GM19240 (cell line): Measurements from ENCODE around the gene CHCHD6.

Experiments
- DNase-seq: peaks from one replicate; pipeline ENCODE4 v3.0.0; 2011; ENCODE audit warnings: low spot score; ENCODE audit not compliant: insufficient read length

The CHCHD6 gene

DNA sequence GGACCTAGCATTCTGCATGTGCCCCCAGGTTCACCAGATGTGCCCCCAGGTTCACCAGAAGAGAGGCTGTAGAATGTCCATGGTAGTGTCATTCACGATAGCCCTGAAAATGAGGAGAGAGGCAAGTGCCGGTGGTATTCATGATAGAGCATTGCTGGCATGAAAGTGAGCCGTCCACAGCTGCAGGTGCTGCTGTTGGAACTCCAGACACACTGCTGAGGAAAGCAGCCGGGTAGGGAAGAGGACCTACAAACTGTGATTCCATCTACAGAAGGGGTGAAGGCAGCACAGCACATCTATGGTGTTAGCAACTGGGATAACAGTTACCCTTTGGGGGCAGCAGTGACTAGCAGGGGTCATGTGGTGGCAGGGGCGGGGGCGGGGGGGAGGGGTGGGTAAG, 153.9 kb downstream of the CHCHD6 start:
- DNase-seq = no peak

DNA sequence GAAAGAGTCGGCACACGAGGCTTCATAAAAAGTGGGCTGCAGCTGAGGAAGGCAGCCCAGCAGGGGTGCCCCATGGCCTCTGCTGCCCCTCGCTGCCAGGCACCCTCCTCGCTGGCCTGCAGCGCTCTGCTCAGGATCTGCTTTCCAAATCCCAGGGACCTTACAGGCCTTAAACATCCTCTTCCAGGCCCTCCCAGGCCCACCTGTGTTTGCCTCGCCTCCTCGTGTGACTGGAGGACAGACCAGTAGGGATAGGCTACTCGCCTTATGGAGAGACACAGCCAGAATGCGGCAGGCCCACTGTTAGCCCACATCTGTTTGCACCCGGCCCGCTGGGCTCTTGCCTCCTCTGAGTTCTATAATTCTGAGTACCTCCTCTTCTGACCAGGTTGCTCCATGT, 154.4 kb downstream of the CHCHD6 start:
- no peak for DNase-seq

DNA sequence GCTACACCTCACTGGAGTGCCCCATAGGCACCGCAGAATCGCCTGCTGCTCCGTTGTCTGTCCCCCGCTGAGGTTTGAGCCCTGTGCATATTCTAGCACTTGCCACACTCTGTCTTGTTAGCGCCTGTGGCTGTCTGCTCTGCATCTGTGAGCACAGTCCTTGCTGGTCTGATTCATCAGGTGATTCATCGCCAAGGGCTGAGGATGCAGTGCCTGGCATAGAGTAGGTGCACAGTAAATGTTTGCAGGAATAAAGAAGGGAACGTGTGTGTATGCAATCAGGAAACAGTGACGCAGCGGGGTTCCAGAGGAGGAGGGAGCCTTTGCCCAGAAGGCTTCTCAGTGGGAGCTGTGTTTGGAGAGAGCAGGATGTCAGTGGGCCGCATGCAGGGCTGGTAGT, 154.8 kb downstream of the CHCHD6 start:
- DNase-seq = no peak

DNA sequence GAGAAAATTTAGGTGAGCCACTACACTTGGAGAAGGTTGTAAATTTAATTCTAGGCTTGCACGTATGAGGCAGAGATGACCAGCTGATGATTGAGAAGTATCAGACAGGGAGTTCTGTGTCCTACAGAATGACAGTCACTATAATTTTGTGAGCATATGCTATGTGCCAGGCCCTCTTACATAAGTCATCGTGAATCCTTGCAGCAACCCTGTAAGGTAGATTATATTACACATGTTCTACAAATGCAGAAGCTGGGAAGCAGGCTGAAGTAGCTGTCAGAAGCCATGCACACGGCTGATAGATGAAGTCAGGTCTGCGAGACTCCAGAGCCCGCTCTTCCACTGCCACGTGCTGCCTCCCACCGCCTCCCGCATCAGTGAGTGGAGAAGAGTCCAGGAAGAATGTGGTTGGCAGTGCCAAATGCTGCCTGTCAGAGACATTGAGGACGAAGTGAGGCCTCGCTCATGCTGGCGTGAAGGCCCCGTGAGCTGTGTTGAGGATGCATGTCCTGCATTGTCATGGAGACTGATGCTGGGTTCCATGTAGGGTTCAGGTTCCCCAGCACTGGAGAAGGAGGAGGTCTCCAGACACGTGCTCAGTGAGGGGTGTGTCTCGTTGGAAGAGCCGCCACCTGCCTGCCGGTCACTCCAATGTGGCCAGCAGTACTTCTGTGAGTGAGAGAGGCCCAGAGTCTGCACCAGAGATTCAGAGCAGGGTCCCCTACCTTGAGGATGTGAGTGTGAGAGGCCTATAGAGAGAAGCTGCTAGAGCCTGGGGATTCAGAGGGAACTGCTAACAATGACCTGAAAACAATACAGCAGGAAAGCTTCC, 155.6 kb downstream of the CHCHD6 start:
- DNase-seq = no peak

DNA sequence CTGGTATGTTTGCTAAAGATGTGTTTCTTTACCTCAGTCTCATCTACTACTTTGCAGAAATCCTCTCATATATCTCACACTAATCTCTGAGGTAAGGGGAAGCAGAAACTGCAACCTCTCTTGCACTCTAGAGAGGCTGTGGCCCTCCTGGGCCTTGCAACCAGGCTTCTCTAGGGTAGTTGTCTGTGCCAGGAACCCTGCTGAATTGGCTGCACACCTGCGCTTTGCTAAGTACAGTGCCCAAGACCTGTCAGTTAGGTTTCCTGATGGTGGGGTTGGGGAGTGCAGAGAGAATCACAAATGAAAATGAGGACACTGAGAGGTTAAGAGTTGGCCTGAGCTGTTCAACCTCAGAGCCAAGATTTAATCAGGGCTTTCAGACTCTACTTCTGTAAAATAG, 161.7 kb downstream of the CHCHD6 start:
- no peak for DNase-seq

DNA sequence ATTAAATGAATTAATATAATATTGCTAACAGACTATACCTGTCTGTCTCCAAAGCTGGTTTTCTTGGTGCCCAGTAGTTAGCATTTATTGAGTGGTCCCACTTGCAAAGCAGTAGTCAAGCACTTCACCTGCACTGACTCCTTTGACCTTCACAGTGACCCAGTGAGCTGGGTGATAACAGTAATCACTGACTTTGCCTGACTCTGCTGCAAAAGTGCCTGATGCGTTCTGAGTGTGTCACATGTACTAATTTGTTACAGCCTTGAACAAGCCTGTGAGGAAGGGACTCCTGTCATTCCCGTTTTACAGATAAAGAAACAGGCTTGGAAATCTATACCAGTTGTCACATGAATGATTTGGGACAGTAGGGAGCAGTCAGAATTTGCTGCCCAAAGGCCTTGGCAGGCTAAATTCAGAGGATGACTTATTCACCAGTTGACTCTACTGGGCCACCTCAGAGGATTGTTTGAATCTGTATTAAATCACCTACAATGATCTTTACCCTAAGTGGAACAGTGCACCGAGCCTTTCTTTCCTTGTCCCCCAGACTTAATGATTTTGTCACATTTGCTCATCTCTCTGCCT, 162.2 kb downstream of the CHCHD6 start:
- DNase-seq = no peak

DNA sequence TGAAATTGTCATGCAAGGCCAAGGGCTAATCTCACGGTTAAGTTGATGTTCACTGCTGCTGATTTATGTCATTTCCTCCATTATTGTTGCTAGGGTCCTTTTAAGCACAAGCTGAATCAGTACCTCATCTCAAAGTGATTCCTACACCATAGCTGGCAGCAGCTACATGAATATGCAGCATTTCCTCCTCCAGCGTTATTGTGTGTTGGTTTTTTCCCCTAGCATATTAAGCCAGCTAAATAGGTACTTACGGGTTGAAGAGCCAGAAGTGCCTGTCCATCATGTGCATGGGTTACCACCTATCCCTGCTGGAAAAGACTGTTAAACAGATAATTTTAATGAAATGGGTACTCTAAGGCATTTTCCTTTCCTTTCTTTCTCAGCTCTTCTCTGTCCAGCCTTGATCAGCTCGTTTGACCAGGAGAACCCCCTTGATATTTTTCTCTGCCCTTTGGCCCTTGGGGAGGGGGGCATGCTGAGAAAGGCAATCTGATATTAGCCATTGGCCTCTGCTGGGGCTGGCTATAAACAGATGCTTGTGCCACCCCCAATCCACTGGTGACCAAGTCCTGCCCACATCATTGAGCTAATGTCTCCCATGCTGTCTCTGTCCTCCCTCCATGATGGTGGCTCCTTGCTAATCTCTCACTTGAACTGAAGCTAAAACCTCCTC, 163.3 kb downstream of the CHCHD6 start:
- DNase-seq = no peak

DNA sequence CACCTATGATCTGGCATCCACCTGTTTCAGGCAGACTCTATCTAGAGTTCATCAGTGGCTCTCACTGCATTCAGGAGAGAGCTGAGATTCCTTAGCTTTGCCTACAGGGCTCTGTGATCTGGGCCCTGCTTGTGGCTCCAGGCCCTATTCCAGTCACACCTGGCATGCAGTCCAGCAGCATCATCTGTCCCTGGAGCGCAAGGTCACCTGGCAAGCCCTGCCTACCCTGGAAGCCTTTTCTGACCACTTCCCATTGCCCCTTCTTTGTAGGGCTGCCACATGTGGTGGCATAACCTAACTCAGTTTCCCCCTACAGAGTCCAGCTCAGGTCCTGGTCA, 163.8 kb downstream of the CHCHD6 start:
- DNase-seq = no peak

DNA sequence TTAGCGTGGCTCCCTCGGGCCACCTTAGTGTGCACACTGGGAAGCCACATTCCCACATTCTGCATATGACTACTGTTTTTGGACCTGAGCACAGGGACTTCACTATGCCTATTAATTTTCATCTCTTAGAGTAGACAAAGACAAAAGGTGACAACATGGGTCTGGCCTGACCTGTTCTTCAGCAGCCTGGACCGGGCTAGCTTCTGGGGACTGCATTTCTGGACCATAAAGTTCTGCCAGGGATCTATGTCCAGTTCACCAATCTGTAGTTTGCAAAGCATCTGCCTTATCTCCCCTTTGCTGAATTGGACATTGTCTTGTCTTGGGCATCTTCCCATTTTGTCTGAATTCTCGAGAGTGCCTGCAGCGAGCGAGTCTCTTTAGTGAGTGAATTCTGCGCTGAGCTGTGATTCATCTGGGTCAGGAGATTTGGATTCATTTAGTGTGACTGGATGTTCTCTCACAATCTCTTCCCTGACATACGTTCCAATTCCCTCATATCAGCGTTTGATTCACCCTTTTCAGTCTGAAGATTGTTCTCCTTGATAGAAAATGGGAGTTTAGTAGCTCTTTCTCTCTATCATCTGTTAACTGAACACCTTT, 166.7 kb downstream of the CHCHD6 start:
- DNase-seq = no peak

DNA sequence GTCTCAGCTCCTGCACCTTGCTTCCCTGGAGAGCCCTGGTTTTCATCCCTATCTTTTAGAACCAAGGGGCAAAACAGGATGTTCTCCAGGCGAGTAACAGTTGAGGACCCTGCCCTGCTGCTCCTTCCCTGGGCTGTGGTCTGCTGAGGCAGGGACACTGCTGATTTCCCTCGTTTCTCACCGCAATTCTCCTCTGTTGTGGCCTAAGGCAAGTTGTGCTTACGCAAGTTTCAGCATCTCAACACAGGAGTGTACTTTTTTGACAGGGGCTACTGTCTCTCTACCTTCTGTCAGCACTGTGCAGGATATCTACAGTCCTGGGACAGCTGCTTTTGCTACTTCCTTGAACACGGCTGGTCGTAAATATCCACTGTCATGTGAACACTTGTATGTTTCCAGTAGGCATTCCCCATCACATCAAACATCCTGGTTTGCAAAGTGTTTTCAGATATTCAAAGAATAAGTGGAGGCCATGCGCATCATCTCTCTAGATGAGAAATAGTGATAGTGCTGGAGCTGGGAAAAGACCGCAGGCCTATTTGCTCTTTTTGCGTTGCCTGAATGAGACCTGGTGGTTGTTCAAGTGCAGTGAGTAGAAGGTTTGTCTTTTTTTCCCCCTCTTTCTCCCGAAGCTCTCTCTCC, 168.8 kb downstream of the CHCHD6 start:
- no peak for DNase-seq

DNA sequence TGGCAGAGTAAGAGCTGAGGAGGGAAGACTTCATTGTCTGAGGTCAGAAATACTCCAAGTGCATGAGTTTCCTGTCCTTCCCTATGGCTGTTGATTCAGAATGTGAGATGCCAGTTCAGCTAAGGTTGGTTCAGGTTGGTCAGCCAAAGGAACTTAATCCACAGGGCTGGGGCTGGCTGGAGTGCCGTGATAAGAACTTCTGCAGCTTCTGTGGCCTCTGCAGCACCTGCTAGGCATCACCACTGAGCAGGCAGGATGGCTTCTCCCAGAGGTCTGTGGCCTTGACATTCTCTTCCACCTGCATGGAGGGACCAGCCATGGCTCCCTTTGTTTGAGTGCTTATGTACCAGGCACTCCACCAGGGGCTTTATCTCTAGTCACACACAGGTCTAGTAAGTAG, 169.4 kb downstream of the CHCHD6 start:
- no peak for DNase-seq

DNA sequence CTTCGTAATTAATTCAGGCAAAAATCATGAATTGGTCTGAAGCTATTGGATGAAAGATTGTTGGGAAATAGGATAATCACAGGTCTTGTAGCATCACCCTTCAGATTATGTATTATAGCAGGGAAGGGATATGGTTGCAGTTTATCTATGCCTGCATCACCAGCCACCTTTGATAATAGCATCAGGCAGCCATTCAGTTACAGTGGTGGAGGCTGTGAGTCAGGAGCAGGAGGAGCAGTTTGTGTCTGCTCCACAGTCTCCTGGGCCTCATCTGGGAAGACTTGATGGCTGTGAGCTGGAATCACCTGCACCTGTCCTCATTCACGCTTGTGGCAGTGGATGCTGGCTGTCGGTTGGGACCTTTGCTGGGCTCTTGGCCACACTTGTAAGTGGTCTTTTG, 174.6 kb downstream of the CHCHD6 start:
- DNase-seq = no peak

DNA sequence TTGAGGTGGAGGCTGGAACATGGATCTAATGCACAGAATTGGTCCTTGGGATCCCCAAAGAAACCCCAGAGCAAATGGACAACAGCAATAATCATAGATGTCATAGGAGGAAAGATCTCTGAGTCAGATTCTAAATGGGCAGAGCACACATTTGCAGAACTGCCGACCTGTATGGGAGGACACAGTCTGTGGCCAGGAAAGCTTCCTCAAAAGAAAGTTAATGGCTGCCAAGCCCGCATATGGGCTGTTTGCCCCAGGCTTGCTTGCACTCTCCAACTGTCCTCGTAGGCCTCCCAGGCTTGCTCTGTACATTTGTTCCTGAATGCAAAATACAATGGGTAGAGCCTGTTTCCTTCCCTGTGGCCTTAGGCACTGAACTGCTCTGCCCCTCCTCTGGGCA, 176.9 kb downstream of the CHCHD6 start:
- no peak for DNase-seq

DNA sequence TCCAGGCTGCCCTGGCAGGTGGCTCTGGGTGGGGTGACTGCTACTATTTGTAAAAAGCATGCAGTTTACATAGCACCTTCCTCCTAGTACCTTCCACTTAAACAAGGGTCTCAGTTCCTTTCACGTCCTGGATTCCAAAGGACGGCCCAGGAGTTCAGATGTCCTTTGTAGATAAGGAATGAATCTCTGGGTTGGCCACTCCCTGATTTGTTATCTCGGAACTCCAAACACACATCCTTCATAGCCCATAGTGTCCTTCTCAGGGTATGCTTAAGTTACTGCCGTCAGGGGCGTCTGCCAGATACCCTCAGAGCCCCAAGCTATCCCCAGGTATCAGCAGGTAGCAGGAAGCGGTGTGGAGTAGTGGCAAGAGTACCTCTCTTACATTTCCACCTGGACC, 177.8 kb downstream of the CHCHD6 start:
- DNase-seq = no peak

DNA sequence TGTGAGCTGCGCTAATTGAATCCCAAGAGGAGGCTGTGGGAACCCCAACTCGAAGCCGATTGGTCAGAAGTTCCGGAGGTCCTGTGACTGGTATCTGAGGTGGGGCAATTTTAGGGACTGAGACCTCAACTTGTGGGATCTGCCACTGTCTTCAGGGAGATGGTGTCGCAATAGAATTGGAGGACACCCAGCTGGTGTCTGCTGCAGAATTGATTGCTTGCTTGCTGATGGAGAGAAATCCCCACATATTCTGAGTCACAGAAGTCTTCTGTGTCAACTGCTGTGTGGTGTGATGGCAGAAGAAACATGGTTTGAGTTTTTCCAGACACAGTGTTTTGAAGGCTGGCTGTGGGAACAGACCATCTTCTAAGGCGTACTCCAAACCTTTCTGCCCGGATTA, 179.2 kb downstream of the CHCHD6 start:
- no peak for DNase-seq

DNA sequence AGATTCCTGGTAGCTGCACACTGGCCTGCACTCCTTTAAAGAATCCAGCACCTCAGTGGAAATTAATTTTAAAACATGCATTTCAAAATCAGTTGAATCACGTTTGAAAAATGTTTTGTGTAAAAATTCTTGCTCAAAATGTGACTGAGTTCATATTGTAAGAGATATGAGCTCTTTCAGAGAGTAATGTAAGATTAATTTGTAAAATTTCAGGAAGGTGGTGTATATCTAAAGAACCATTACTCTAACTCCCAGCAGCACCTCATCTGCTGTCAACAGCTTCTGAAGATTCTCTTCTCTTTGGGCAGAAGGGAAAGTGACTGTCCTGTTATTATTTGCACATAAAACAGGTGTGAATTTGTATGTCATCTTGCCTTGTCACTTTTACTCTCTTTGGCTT, 181.4 kb downstream of the CHCHD6 start:
- no peak for DNase-seq

DNA sequence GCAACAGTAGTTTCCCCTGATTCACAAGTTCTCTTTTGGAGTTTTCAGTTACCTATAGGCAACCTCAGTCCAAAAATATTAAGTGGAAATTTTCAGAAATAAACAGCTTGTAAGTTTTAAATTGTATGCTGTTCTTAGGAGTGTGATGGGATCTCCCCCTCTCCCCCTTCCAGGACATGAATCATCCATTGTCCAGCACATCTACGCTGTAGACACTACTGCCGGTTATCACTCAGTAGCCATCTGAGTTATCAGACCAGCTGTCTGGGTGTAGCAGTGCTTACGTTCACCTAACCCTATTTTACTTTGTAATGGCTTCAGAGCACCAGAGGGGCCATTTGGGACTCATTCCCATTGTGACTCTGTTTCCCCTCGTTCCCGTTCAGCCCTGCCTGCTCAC, 182.2 kb downstream of the CHCHD6 start:
- no peak for DNase-seq

DNA sequence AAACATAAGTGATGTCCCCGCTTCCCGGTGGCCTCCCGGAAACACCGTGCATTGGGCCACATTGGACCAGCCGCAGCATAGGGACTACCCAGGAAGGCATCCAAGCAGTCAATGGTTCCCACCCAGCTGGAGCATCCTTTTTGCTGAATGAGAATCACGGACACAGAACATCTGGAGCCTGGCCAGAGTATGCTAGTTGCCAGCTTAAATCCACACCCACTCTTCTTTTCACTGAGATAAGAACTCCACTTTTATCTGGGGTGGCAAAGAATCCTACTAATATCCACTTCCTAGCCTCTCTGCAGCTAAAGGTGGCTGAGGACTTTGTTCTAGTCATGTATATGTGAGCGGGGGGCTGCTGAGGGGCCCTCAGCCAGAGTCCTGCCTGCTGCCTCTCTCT, 183.6 kb downstream of the CHCHD6 start:
- DNase-seq = no peak

DNA sequence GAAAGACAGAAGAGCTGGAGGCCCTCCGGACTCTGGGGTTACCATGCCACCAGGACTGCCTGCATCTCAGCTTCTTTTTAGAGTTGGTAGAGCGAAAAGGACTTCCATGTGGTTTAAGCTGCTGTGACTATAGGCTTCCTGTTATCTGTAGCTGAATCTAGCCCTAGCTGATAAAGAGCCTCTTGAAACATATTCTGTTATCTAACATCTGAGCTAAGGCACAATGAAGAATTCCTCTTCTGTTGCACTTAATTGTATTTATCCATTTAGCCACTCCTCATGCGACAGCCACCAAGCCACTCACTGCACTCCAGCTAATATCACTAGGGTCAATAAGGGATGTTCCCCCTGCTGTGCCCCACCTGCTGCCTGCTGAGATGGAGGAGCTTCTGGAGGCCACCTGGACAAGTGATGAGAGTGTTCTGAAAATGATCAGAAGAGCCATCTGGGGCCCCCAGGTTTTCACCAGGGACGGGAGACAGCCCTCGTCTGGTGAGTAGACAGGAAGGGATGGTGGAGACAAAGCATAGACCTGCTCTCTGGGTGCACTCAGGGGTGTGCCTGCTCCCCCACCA, 184.2 kb downstream of the CHCHD6 start:
- DNase-seq = no peak

DNA sequence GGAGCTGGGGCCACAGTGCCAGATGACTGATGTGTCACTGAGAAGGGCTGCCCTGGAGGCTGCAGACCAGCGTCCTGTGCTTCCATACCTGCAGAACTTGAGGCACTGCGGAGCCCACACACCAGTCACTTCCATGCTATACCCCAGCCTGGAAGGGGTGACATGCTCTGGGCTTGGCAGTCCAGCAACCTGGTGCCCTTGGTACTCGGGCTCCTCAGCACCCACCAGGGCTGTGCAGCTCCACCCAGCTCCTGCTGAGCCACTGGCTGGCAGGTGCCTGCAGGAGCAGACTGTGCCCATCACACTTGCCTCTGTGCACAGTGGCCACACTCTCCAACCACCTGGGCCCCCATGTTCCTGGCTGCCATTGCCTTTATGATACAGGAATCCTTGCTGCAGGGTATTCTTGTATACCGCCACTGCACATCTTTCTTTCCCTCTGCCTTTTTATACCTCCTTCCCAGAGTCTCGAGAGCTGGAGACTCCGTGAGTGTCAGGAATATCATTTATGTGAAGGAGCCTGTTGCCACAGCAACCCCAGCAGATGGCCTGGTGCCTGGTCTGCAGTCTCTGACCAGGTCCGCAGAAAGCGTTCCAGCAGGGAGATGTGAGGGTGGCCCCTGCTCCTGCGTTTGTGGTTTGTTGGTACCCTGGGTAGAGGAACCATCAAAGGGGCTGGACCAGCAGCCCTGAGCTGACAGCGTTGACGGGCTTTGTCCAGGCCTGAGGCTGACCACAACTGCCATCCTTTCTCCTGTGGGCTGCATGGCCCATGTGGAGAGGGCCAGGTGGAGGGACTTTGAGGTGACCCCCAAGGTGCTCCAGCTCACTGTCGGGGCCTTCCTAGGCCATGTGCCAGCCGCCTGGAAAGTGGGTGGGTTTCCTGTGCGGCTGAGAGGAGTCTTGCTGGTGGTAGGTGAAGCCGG, 185.5 kb downstream of the CHCHD6 start:
- no peak for DNase-seq

DNA sequence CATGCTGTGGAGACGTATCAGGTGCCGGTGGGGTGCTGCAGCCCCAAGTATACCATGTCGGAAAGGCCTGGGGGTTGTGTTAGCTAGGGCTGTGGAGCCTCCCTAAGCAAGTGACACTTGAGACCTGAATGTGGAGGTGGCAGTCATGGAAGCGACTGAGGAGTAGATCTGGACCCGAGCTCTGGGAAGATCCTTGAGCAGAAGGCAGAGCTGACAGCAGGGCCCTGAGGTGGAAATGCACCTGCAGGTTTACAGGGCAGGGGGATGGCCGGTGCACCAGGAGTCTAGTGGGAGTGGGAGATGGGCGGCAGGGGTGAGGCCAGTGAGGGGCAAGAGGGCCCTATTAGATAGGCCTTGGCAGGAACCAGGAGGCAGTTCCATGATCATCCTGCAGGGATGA, 187.1 kb downstream of the CHCHD6 start:
- no peak for DNase-seq
